ENCODE data around the gene TAF3. TPM values are rescaled to one million over a fixed set of nuclear protein-coding genes. Genes with fewer than 3 reads are reported as not detected.

TAF3 gene
- total and polyA plus RNA-seq, 12 donors: 3.6 to 14.9 (median 11.0) TPM

DNA sequence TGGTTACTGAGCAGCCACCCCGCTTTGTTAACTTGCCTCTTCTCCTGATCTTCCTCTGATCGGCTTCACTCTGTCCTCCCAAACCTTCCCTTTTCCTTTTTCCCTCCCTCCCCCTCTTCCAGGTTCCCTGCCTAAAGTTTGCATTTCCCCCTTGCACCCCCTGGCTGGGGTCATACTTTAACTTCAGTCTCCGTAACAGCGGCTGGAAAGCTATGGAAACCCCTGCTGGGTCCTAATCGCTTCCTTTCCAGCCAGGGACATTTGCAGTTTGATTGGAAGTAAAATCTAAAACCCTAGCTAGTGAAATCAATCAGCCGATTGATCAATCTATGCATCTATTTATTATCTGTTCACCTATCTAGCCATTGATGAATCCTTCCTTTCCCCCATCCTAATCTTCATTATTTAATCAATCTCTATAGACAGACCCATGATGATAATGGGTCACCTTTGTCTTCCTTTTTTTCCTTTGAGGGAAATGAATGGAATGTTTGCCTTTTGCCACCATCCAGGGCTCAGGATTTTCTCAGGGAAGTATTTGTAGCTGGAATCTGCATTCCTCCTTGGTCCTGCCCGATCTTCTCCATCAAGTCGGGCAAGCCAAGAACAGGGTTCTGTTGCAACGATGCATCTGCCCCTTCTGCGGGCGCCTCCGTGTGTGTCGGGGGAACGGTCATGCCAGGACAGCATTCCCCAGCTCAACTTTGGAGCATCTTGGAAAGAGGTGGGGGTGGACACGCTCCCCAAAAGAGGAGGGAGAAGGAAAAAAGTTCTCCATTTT lies 245.0 kb downstream of the TAF3 start:
- DNase-seq: no peak
- intact Hi-C loops (cut with DNase I): loop anchor here in 1 of 10 donors (10.0 kb wide), 1 partner anchor 311 kb away; no protein-coding TSS in a partner anchor
- WGBS, 2 donors: 56 to 58% methylated on average over 15 of the region's 15 CpGs
- TF ChIP-seq, protein P1, sequence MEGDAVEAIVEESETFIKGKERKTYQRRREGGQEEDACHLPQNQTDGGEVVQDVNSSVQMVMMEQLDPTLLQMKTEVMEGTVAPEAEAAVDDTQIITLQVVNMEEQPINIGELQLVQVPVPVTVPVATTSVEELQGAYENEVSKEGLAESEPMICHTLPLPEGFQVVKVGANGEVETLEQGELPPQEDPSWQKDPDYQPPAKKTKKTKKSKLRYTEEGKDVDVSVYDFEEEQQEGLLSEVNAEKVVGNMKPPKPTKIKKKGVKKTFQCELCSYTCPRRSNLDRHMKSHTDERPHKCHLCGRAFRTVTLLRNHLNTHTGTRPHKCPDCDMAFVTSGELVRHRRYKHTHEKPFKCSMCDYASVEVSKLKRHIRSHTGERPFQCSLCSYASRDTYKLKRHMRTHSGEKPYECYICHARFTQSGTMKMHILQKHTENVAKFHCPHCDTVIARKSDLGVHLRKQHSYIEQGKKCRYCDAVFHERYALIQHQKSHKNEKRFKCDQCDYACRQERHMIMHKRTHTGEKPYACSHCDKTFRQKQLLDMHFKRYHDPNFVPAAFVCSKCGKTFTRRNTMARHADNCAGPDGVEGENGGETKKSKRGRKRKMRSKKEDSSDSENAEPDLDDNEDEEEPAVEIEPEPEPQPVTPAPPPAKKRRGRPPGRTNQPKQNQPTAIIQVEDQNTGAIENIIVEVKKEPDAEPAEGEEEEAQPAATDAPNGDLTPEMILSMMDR (IDR thresholded peaks at IDR 0.05): no peak
- Histone ChIP-seq H3K27ac (peak overlapping the region in 3 of 10 donors; percentile 27 to 74 (median 36)), H3K36me3 (peaks cover 0 to 22% (median 0%) of the 10 kb centered on the region in 9 donors), H3K9me3 (no peaks in the 10 kb centered on the region), H3K4me3 (no peak overlapping the region), H3K4me1 (peaks cover 0 to 58% (median 33%) of the 10 kb centered on the region in 9 donors), H3K27me3 (peaks cover 0 to 83% (median 58%) of the 10 kb centered on the region in 7 donors)
- ATAC-seq: no peak

DNA sequence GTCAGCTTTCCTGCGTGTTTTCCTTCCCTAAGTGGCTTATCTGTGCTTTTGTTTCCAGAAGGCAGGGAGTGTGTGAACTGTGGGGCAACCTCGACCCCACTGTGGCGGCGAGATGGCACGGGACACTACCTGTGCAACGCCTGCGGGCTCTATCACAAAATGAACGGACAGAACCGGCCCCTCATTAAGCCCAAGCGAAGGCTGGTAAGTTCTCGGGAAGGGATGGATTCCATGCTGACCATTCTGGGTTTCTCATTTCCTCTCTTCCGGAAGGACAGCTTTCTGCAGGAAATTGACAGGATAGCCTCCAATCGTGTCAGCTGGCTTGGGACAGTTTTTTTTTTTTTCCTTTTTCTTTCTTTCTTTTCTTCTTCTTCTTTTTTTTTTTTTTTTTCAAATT lies 245.6 kb downstream of the TAF3 start:
- no peak for ATAC-seq
- TF ChIP-seq, protein P1 (IDR thresholded peaks at IDR 0.05): no peak
- H3K4me3 ChIP-seq: no peak overlapping the region
- H3K27me3 ChIP-seq: peaks cover 0 to 77% (median 52%) of the 10 kb centered on the region in 7 donors
- WGBS, 2 donors: 27 to 45% methylated on average over 13 of the region's 13 CpGs
- no peaks in the 10 kb centered on the region for H3K9me3 ChIP-seq
- intact Hi-C loops (cut with DNase I): loop anchor here in 1 of 10 donors (10.0 kb wide), 1 partner anchor 311 kb away; no protein-coding TSS in a partner anchor
- H3K27ac ChIP-seq: peak overlapping the region in 1 of 10 donors; percentile 36
- no peak for DNase-seq
- H3K4me1 ChIP-seq: peaks cover 0 to 54% (median 27%) of the 10 kb centered on the region in 9 donors
- H3K36me3 ChIP-seq: peaks cover 0 to 25% (median 0%) of the 10 kb centered on the region in 9 donors

DNA sequence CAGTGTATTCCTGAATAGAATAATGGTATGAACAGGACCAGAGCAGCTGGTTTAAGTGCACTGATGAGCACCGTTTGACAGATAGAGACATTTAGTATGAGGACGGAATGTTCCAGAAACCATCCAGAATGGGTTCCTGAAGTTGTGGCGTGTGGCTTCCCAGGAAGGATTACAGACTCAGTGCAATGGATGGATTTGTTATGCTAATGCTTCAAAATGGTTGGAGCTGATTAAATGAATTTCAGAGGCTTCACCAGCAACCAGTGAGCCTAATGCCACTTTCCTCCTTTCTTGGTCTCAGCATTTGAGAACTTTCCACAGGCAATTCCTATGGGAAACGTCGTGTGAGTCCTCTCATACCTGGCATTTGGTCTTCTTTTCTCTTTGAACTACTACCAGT lies 246.1 kb downstream of the TAF3 start:
- H3K27me3 ChIP-seq: peaks cover 0 to 72% (median 47%) of the 10 kb centered on the region in 7 donors
- H3K36me3 ChIP-seq: peaks cover 0 to 30% (median 0%) of the 10 kb centered on the region in 9 donors
- no peak for DNase-seq
- peaks cover 0 to 49% (median 22%) of the 10 kb centered on the region in 9 donors for H3K4me1 ChIP-seq
- TF ChIP-seq, protein P1 (IDR thresholded peaks at IDR 0.05): no peak
- no peak for ATAC-seq
- intact Hi-C loops (cut with DNase I): loop anchor here in 1 of 10 donors (10.0 kb wide), 1 partner anchor 310 kb away; no protein-coding TSS in a partner anchor
- WGBS, 2 donors: 49 to 52% methylated on average over 5 of the region's 5 CpGs
- H3K4me3 ChIP-seq: no peak overlapping the region
- no peak overlapping the region for H3K27ac ChIP-seq
- H3K9me3 ChIP-seq: no peaks in the 10 kb centered on the region

DNA sequence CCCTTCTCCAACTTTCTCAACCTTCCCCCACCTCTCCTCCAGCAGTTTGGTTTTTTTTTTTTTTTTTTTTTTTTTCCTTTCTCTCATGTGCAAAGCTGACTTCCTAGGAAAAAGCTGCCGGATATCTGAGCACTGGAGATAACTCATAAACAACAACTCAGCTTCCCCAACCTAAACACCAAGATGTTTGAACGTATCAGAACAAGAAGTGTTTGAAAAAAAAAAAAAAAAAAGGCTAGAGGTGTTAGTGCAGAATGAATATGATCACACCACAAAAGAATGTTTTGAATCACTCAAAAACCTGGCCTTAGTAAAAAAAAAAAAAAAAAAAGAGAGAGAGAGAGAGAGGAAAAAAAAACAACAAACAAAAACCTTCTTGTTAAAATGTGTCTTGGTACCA lies 247.3 kb downstream of the TAF3 start:
- peaks cover 0 to 68% (median 42%) of the 10 kb centered on the region in 7 donors for H3K27me3 ChIP-seq

More for the DNA sequence above, 247.3 kb downstream of the TAF3 start:
- 34 to 36% methylated on average over 2 of the region's 2 CpGs for WGBS, 2 donors
- Histone ChIP-seq H3K4me1 (peaks cover 0 to 36% (median 12%) of the 10 kb centered on the region in 9 donors), H3K36me3 (peaks cover 0 to 42% (median 0%) of the 10 kb centered on the region in 9 donors), H3K4me3 (no peak overlapping the region), H3K9me3 (no peaks in the 10 kb centered on the region), H3K27ac (no peak overlapping the region)
- DNase-seq (no peak), ATAC-seq (peak in 6 of 8 donors; percentile 56 to 79 (median 63))
- intact Hi-C loops (cut with DNase I): loop anchor here in 1 of 10 donors (10.0 kb wide), 1 partner anchor 309 kb away; no protein-coding TSS in a partner anchor
- TF ChIP-seq, protein P1 (IDR thresholded peaks at IDR 0.05): no peak

Data from heart right ventricle (tissue), 16 donors.